Esophagus muscularis mucosa (tissue), 4 donors: ENCODE data around the gene HIRIP3. TPM values are rescaled to one million over a fixed set of nuclear protein-coding genes. Genes with fewer than 3 reads are reported as not detected.

Experiments
- DNase-seq: peaks from one replicate; pipeline ENCODE4 v3.0.0-alpha.2; 2017; ENCODE audit errors: extremely low spot score
- H3K27ac ChIP-seq, 4 donors: fragments of 200-600 bp; sonication (generic); replicated peaks in 1 of 4; 1 replicate in 3 of 4; 2 replicates in 1 of 4; pipeline ENCODE4 v1.5.1; 2016 to 2019; ENCODE audit warnings: mild to moderate bottlenecking in 1 of 4
- H3K27me3 ChIP-seq, 4 donors: fragments of 200-600 bp; sonication (generic); one replicate each; pipeline versions ENCODE4 v1.5.1 to v1.6.0; 2016 to 2019
- H3K36me3 ChIP-seq, 4 donors: fragments of 200-600 bp; sonication (generic); one replicate each; pipeline ENCODE4 v1.5.1; 2016 to 2019
- H3K4me1 ChIP-seq, 4 donors: fragments of 200-600 bp; sonication (generic); one replicate each; pipeline ENCODE4 v1.5.1; 2016 to 2019
- H3K4me3 ChIP-seq, 4 donors: fragments of 200-600 bp; sonication (generic); 1 replicate in 2 of 4; 2 replicates in 2 of 4; pipeline ENCODE4 v1.5.1; 2016 to 2019; ENCODE audit warnings: mild to moderate bottlenecking in 4 of 4, moderate library complexity in 1 of 4
- H3K9me3 ChIP-seq, 4 donors: fragments of 200-600 bp; sonication (generic); 1 replicate in 3 of 4; 2 replicates in 1 of 4; pipeline ENCODE4 v1.5.1; 2016 to 2019
- CTCF ChIP-seq, 3 experiments: fragments of 200-600 bp in 2 of 3; fragments of 450-650 bp in 1 of 3; sonication (generic) in 2 of 3; IDR thresholded peaks; one replicate each; pipeline ENCODE4 v1.5.1; 2017 to 2019; ENCODE audit warnings: antibody characterized with exemption in 3 of 3, mild to moderate bottlenecking in 2 of 3, moderate library complexity in 1 of 3
- EP300 ChIP-seq: sonication (generic); formaldehyde crosslinking; IDR thresholded peaks from one replicate; pipeline ENCODE4 v1.6.1; 2017; ENCODE audit warnings: antibody characterized with exemption
- POLR2A ChIP-seq: fragments of 450-650 bp; IDR thresholded peaks from one replicate; pipeline ENCODE4 v1.6.1; 2017; ENCODE audit warnings: antibody characterized with exemption, moderate library complexity, mild to moderate bottlenecking, low read depth
- POLR2AphosphoS5 ChIP-seq, 2 donors: sonication (generic); formaldehyde crosslinking; IDR thresholded peaks; one replicate each; pipeline ENCODE4 v1.6.1; 2017; ENCODE audit warnings: antibody characterized with exemption in 2 of 2
- WGBS: methylation state at CpG from one replicate; pipeline ENCODE4 v1.1.5; 2018; 5-methylcytosine and 5-hydroxymethylcytosine counted together
- intact Hi-C: fragments of 100-400 bp; cut with DNase I; formaldehyde crosslinking; loops from one replicate; pipeline ENCODE4 v1.15.1; 2023
- total RNA-seq, 4 donors: library from RNA; depleted of rRNA; stranded (reverse); fragments of >200 nt; gene quantifications; one replicate each; pipeline versions ENCODE4 v1.1.0 to v1.2.1, GENCODE V29; 2016

The HIRIP3 gene
- total RNA-seq, 4 donors from 2014 or later = 20.8 to 39.4 (median 22.1) TPM

DNA sequence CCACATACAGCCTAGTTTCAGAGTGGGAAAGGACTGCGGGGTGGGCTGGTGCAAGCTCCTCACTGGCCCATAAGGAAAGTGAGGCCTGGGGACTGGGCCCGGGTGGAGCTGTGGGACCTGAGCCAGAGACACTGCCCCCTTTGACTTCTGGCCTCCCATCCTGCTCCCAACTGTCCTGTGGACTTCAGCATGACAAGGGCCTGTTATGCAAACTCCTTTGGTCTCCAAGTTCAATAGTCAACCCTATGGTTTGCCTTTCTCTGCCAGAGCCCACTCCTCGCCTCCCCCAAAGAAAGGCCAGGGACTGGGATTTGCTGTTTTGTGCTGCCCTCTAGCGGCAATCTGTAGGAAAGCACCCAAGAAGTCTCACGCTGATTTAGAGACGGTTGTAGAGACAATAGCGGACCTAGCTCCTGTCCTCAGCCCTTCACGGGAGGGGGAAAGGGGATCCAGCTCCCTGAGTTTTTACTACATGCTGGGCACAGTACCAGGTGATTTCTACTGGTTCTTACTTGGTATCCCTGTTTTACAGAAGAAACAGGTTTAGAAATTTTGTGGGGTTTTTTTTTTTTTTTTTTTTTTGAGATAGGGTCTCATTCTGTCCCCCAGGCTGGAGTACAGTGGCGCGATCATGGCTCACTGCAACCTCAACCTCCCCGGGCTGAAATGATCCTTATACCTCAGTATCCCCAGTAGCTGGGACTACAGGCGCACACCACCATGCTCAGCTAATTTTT, 36.8 kb upstream of the HIRIP3 start:
- Histone ChIP-seq H3K27ac (no peak overlapping the region), H3K9me3 (no peaks in the 10 kb centered on the region), H3K36me3 (no peaks in the 10 kb centered on the region), H3K27me3 (peaks cover 0 to 98% (median 42%) of the 10 kb centered on the region in 4 donors), H3K4me1 (peaks cover 9 to 19% (median 13%) of the 10 kb centered on the region in 4 donors), H3K4me3 (no peak overlapping the region)
- WGBS = 25% methylated on average over 12 of the region's 12 CpGs
- DNase-seq = no peak
- TF ChIP-seq CTCF (IDR thresholded peaks at IDR 0.05) (peak; percentile 42 to 72 (median 48)), POLR2A (no peak)
- intact Hi-C loops = no loop called here

- H3K4me3 ChIP-seq = peak overlapping the region in 1 of 4 donors; percentile 18
- H3K36me3 ChIP-seq = no peaks in the 10 kb centered on the region
- intact Hi-C loops = no loop called here
- TF ChIP-seq POLR2A (no peak), POLR2AphosphoS5 (IDR thresholded peaks at IDR 0.05) (no peak), CTCF (IDR thresholded peaks at IDR 0.05) (no peak), EP300 (no peak)
- WGBS = 19% methylated on average over 5 of the region's 11 CpGs
- H3K9me3 ChIP-seq = no peaks in the 10 kb centered on the region
- H3K27ac ChIP-seq = no peak overlapping the region
- no peak for DNase-seq
- H3K27me3 ChIP-seq = peaks cover 0 to 100% (median 42%) of the 10 kb centered on the region in 4 donors
- H3K4me1 ChIP-seq = peaks cover 9 to 19% (median 13%) of the 10 kb centered on the region in 4 donors
Observed at GRCh38 chr16:30031477-30031918, 36.1 kb upstream of the HIRIP3 start.

DNA sequence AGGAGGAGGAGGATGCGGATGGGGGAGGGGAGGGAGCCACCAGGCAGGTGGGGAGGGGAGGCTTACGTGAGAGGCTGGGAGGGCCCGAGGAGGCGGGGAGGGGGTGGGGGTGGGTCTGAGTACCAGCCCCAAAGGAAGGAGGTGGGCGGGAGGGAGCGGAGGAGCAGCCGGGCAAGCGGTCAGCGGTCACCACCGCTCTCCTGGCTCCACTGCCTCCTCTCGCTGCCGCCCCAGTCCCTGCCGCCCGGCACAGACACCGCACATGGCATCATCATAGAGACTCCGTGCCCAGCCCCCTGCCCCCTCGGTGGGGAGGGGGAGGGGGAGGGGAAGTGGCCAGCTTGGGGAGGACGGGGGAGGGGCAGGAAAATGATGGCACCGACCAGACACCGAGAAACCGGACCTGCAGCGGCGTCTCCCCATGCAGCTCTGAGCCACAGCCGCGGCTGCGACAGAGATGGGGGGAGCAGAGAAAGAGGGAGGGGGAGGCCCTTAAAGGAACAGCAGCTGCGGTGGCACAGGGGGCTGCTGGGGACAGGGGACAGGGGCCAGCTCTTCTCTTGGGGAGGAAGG, 35.5 kb upstream of the HIRIP3 start, which contains the start of gene TLCD3B:
TLCD3B (minus strand) TSS at position 431 of the 573 bp plus-strand sequence. CDS start 744 bp downstream, outside the sequence.
- intact Hi-C loops = no loop called here
- no peaks in the 10 kb centered on the region for H3K9me3 ChIP-seq
- no peak for TF ChIP-seq POLR2AphosphoS5 (IDR thresholded peaks at IDR 0.05)
- no peak for TF ChIP-seq EP300
- TF ChIP-seq POLR2A = no peak
- TF ChIP-seq CTCF (IDR thresholded peaks at IDR 0.05) = no peak
- WGBS = under 1% methylated on average over 21 of the region's 27 CpGs
- peaks cover 9 to 19% (median 13%) of the 10 kb centered on the region in 4 donors for H3K4me1 ChIP-seq
- no peak within 1 kb of the TSS for H3K27ac ChIP-seq
- peak within 1 kb of the TSS; percentile 18 to 41 (median 30) for H3K4me3 ChIP-seq
- DNase-seq = no peak
- H3K36me3 ChIP-seq = no peaks in the 10 kb centered on the region
- H3K27me3 ChIP-seq = peaks cover 0 to 100% (median 42%) of the 10 kb centered on the region in 4 donors

DNA sequence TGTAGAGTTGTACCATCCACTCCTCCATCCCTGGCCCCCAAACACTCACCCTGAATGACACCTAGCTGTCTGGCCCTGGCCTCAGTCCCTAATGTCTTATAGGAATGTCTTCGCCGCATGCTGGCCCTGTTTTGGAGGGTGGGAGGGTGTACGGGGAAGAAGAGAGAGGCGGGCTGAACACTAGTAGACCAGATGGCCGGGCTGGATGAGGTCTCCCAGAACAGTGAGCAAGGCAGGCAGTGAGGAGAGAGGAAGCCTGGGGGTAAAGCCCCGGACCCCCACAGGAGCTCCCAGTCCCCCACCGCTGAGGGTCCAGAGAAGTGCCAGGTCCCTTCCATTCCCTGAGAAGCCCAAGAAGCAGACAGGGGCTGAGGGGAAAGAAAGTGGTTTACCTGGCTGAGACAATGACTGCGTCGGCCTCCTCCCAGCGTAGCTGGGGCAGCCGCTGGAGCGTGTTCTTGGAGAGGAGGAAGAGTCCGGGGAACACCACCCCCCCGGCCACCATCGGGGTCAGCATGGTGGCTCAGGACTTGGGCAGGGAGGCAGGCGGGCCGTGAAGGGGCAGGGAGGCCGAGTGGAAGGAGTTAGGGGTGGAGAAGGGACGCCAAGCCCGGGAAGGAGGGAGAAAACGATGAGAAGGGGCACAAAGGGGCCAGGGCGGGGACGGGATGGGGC, 34.7 kb upstream of the HIRIP3 start:
- TF ChIP-seq POLR2A = no peak
- no peak for TF ChIP-seq POLR2AphosphoS5 (IDR thresholded peaks at IDR 0.05)
- TF ChIP-seq CTCF (IDR thresholded peaks at IDR 0.05) = no peak
- no peak for TF ChIP-seq EP300
- Histone ChIP-seq H3K27me3 (peaks cover 0 to 98% (median 42%) of the 10 kb centered on the region in 4 donors), H3K9me3 (no peaks in the 10 kb centered on the region), H3K36me3 (no peaks in the 10 kb centered on the region), H3K4me3 (no peak overlapping the region), H3K27ac (no peak overlapping the region), H3K4me1 (peaks cover 9 to 19% (median 13%) of the 10 kb centered on the region in 4 donors)
- intact Hi-C loops = no loop called here
- WGBS = 30% methylated on average over 23 of the region's 23 CpGs
- no peak for DNase-seq
